Glomerular visceral epithelial cell (primary cell): ENCODE measurements around the gene CAB39.

Experiments used
- DNase-seq: peaks from one replicate; pipeline ENCODE4 v3.0.0-alpha.2; 2016; ENCODE audit errors: extremely low spot score

Gene CAB39

GRCh38 chr2:230821261-230821990 lies 108.8 kb downstream of the CAB39 start:
- DNase-seq: no peak

- DNase-seq: no peak
These were observed 109.4 kb downstream of the CAB39 start for GRCh38 chr2:230821991-230822520.

- DNase-seq: no peak
These were observed 110.8 kb downstream of the CAB39 start for GRCh38 chr2:230823264-230823964.

- peak; percentile 87 for DNase-seq
These were observed 111.8 kb downstream of the CAB39 start for GRCh38 chr2:230824406-230824978.

- no peak for DNase-seq
These were observed 112.7 kb downstream of the CAB39 start for GRCh38 chr2:230825354-230825753.

- no peak for DNase-seq
These were observed 115.2 kb downstream of the CAB39 start for GRCh38 chr2:230827774-230828271.

GRCh38 chr2:230828272-230828961 lies 115.8 kb downstream of the CAB39 start:
- no peak for DNase-seq

- no peak for DNase-seq
These were observed 116.7 kb downstream of the CAB39 start for GRCh38 chr2:230829293-230829692.

GRCh38 chr2:230829959-230830358 lies 117.3 kb downstream of the CAB39 start:
- DNase-seq: no peak

GRCh38 chr2:230830428-230830827 lies 117.8 kb downstream of the CAB39 start:
- no peak for DNase-seq

- no peak for DNase-seq
These were observed 127.7 kb downstream of the CAB39 start for GRCh38 chr2:230840301-230840700.

- DNase-seq: peak; percentile 90
These were observed 129.8 kb downstream of the CAB39 start for GRCh38 chr2:230842473-230842872.

- no peak for DNase-seq
These were observed 130.5 kb downstream of the CAB39 start for GRCh38 chr2:230843132-230843531.

GRCh38 chr2:230846360-230846759 lies 133.7 kb downstream of the CAB39 start:
- no peak for DNase-seq

- DNase-seq: peak; percentile 92
These were observed 135.3 kb downstream of the CAB39 start for GRCh38 chr2:230847883-230848388.

- peak; percentile 33 for DNase-seq
These were observed 137.2 kb downstream of the CAB39 start for GRCh38 chr2:230849633-230850357.

GRCh38 chr2:230850358-230850658 lies 137.7 kb downstream of the CAB39 start:
- DNase-seq: no peak

GRCh38 chr2:230852113-230852512 lies 139.5 kb downstream of the CAB39 start:
- DNase-seq: no peak

GRCh38 chr2:230861552-230862255 lies 149.1 kb downstream of the CAB39 start:
- no peak for DNase-seq

GRCh38 chr2:230862292-230862691 lies 149.7 kb downstream of the CAB39 start:
- DNase-seq: no peak

- no peak for DNase-seq
These were observed 150.4 kb downstream of the CAB39 start for GRCh38 chr2:230863031-230863430.
